Muscle of arm (tissue), 12 donors: ENCODE results near the gene ELAVL3. TPM values are rescaled to one million over a fixed set of nuclear protein-coding genes. Genes with fewer than 3 reads are reported as not detected.
"Not testable (repeated sequence)": the region's sequence is repeated elsewhere in the genome, so short reads cannot be mapped to it uniquely, and the experiment has no call there.

Experiments used
- DNase-seq: peaks from one replicate; pipeline ENCODE4 v3.0.0-alpha.2; 2013
- polyA plus RNA-seq, 12 donors: library from polyadenylated mRNA; unstranded; fragments of 120-200 nt; gene quantifications; one replicate each; pipeline ENCODE4 v1.2.1, GENCODE V29; 2013; ENCODE audit not compliant: insufficient read length in 12 of 12

The ELAVL3 gene
- polyA plus RNA-seq, 12 donors, result 0.05 to 4.3 (median 0.21) TPM; not detected in 5

DNA sequence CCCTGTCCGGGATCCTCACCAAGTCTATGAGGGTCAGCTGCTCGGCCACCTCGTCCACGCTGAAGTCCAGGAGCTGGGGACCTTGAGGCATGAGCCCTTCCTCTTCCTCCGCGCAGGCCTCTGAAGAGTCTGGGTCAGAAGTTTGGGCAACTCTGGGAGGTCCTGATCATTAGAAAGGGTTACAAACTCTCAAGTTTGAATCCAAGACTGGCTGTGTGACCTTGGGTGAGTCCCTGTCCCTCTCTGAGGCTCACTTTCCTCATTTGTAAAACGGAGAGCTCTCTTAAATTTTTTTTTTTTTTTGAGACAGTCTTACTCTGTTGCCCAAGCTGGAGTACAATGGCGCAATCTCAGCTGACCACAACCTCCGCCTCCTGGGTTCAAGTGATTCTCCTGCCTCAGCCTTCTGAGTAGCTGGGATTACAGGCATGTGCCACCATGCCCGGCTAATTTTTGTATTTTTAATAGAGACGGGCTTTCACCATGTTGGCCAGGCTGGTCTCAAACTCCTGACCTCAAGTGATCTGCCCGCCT is 74.1 kb downstream of the ELAVL3 start:
- not testable (repeated sequence) for DNase-seq

GRCh38 chr19:11405846-11406643 is 74.8 kb downstream of the ELAVL3 start:
- no peak for DNase-seq

DNA sequence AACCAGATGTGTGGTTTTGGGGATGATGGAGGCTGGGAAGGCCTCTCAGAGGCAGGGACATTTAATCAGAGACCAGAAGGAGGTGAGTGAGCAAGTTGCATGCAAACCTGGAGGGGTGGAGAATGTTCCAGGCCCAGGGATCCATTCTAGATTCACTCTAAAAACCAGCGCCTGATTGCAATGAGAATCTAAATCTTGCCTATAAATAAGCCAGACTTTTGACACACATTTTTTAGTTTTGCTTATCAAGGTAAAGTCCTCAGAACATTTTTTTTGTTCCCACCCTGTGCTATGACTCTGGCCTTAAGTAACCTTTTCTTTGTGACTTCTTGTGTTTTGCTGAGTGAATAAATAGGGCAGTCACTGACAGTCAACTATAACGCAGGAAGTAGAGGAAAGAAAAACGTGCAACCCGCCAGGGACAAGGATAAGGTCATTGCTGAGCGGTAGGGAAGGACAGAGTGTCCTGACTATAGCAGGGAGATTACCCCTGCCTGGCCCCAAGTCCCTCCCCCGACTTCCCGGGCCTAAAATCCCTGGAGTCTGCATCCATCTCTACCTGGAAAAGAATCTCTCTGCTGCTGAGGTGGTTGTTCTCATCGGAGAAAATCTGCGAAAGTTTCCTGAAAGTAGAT is 76.1 kb downstream of the ELAVL3 start:
- no peak for DNase-seq

DNA sequence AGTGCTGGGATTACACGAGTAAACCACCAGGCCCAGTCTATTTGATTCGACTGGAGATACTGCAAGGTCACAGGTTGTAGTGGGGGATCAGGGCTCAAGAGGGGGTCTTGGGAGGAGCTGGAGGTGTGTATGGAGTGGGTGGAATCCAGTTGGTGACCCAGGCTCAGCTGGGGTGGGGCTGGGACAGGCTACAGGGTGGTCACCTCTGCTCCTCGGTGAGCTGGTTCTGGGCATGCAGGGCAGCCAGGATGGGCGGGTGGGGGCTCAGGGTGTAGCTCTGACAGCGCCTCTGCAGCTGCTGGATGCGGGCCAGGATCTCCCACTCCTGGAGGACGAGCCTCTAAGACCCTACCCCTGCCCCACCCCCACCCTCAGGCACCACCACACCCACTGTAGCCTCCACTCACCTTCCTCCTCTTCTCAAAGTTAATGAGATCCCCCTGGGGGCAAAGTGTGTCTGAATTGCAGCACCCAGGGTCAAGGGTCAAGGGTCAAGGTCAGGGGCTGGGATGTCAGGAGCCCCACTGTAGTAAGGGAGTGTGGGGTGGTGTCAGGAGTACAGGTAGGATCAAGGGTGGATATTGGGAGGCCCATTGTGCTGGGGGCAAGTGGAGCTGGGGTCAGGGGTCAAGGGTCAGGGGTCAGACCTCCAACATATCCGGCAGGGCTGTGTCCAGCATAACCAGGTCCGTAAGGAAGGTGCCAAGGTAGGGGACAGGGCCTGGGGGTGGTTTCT is 78.9 kb downstream of the ELAVL3 start:
- DNase-seq, result no peak

Other genes with a start within 250 kb of the ELAVL3 start
- under 1 TPM in 6 of 12 donors, not detected in 6; 0.32 to 0.89 (median 0.50) TPM for gene ANGPTL8, start 241.4 kb downstream of the ELAVL3 start, polyA plus RNA-seq
- 10 to 100 TPM in 11 of 12 donors, not detected in 1; 23.7 to 53.7 (median 37.5) TPM for gene DOCK6, start 218.5 kb downstream of the ELAVL3 start, polyA plus RNA-seq
- gene TSPAN16, start 184.9 kb downstream of the ELAVL3 start, polyA plus RNA-seq, result not detected
- gene RAB3D, start 141.4 kb downstream of the ELAVL3 start, polyA plus RNA-seq, result 10 to 100 TPM in 3 of 12 donors, 1 to 10 TPM in 8, not detected in 1; 4.9 to 22.5 (median 6.8) TPM
- 10 to 100 TPM in 11 of 12 donors, not detected in 1; 34.5 to 56.2 (median 42.0) TPM for gene TMEM205, start 134.8 kb downstream of the ELAVL3 start, polyA plus RNA-seq
- gene CCDC159, start 134.5 kb downstream of the ELAVL3 start, polyA plus RNA-seq, result 10 to 100 TPM in 4 of 12 donors, 1 to 10 TPM in 7, not detected in 1; 4.5 to 33.7 (median 8.1) TPM
- gene PLPPR2, start 125.6 kb downstream of the ELAVL3 start, polyA plus RNA-seq, result 10 to 100 TPM in 7 of 12 donors, 1 to 10 TPM in 4, not detected in 1; 8.4 to 22.0 (median 11.2) TPM
- gene SWSAP1, start 106.4 kb downstream of the ELAVL3 start, polyA plus RNA-seq, result 1 to 10 TPM in 8 of 12 donors, under 1 TPM in 2, not detected in 2; 0.86 to 2.4 (median 1.3) TPM
- gene EPOR, start 96.7 kb downstream of the ELAVL3 start, polyA plus RNA-seq, result 1 to 10 TPM in 11 of 12 donors, not detected in 1; 2.5 to 5.9 (median 3.3) TPM
- gene RGL3, start 61.7 kb downstream of the ELAVL3 start, polyA plus RNA-seq, result 1 to 10 TPM in 3 of 12 donors, under 1 TPM in 7, not detected in 2; 0.40 to 1.5 (median 0.55) TPM
- gene ODAD3, start 45.9 kb downstream of the ELAVL3 start, polyA plus RNA-seq, result under 1 TPM in 10 of 12 donors, not detected in 2; 0.16 to 0.41 (median 0.29) TPM
- 100 to 1,000 TPM in 11 of 12 donors, not detected in 1; 128 to 211 (median 169) TPM for gene PRKCSH, start 45.4 kb downstream of the ELAVL3 start, polyA plus RNA-seq
- 1 to 10 TPM in 10 of 12 donors, not detected in 2; 2.7 to 9.3 (median 4.6) TPM for gene ZNF653, start 24.8 kb upstream of the ELAVL3 start, polyA plus RNA-seq
- 10 to 100 TPM in 11 of 12 donors, not detected in 1; 28.4 to 47.2 (median 35.2) TPM for gene ECSIT, start 48.1 kb upstream of the ELAVL3 start, polyA plus RNA-seq
- gene CNN1, start 57.8 kb upstream of the ELAVL3 start, polyA plus RNA-seq, result 100 to 1,000 TPM in 7 of 12 donors, 10 to 100 TPM in 4, not detected in 1; 37.7 to 129 (median 108) TPM
- 10 to 100 TPM in 11 of 12 donors, not detected in 1; 24.0 to 54.6 (median 31.9) TPM for gene ELOF1, start 78.2 kb upstream of the ELAVL3 start, polyA plus RNA-seq
- 1 to 10 TPM in 9 of 12 donors, under 1 TPM in 1, not detected in 2; 0.52 to 4.8 (median 1.7) TPM for gene ACP5, start 96.6 kb upstream of the ELAVL3 start, polyA plus RNA-seq
- gene ZNF627, start 116.4 kb upstream of the ELAVL3 start, polyA plus RNA-seq, result 10 to 100 TPM in 10 of 12 donors, 1 to 10 TPM in 1, not detected in 1; 5.1 to 18.6 (median 15.7) TPM